Glomerular visceral epithelial cell (primary cell): ENCODE results near the gene HDAC9.

Experiments
- DNase-seq: peaks from one replicate; pipeline ENCODE4 v3.0.0-alpha.2; 2016; ENCODE audit errors: extremely low spot score

Gene HDAC9

DNA sequence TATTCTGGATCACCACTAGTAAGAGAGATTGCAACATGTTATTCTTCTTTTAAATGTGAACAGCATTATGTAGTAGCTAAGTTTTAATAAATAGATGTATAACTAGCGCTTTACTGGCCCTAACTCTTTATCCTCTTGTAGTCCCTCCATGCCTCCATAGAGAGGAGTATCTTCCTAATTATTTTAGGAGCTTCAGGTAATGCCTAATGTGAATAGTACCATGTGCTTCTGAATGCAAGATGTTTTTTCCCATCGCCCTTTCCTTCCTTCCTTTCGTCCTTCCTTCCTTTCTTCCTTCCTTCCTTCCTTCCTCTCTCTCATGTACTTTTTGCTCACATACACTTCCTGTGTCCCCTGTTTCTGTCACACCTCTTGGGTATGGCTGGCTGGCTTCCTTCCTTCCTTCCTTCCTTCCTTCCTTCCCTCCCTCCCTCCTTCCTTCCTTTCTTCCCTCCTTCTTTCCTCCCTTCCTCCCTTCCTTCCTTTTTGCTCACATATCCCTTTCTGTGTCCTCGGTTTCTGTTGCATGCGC lies 290.7 kb downstream of the HDAC9 start:
- no peak for DNase-seq

DNA sequence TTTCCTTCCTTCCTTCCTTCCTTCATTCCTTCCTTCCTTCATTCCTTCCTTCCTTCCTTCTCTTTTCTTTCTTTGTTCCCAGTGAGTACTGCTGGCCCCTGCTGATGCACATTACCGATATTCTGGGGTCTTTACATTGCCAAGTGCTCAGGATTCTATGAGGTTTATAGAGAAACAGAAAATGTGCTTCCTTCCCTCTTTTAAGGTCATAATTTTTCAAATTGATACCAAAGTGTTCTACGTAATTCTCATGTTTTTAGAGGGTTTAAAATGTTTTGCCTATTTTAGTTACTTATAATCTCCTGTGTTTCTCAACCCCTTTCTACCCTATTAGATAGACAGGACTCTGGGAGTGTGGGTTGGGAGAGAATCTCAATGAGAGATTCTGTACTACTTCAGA lies 291.2 kb downstream of the HDAC9 start:
- DNase-seq = no peak

DNA sequence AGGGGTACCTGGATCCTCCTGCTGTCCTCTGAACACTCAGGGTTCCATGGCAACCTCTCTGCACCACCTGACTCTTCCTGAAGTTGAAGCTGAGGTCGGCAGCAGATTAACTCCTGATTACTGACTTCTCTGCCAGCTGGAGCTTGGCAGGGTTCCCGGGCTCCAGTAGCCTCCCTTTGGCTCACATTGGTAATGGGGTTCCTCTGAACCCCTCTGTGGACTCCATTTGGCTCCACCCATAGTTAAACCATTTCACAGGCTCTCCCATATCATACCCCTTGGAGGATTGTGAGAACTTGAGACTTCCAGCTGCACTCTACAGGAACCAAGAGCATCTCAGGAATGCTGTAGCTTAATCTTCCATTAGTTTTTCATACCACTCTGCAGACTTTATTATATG lies 292.5 kb downstream of the HDAC9 start:
- no peak for DNase-seq

DNA sequence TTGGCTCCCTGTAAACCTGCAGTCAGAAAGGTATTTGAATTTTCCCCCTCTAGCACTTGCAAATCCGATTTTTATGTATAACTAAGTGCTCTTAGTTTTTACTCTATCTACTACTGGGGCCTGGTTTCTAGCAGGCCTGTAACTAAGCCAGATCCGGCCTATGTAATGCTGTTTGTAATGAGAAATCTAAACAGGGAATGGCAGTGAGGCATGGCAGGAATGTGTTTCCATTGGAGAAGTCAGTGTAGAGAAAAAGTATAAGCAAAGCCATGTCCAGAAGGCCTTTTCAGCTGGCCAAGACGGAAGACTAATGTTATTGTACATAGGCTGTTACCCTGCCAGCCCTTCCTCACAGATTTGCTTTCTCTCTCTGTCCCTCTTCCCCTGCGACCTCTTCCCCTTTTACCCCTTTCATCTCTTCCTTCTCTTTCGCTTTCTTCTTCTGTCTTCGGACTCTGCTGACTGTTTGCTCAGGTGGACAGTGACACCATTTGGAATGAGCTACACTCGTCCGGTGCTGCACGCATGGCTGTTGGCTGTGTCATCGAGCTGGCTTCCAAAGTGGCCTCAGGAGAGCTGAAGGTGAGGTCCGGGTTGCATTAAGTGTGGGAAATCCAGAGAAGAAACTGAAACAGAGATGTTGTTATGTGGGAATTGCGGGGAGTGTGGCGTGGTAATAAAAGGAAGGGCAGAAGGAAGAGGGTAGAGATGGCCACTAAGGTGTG lies 297.5 kb downstream of the HDAC9 start:
- DNase-seq = no peak

DNA sequence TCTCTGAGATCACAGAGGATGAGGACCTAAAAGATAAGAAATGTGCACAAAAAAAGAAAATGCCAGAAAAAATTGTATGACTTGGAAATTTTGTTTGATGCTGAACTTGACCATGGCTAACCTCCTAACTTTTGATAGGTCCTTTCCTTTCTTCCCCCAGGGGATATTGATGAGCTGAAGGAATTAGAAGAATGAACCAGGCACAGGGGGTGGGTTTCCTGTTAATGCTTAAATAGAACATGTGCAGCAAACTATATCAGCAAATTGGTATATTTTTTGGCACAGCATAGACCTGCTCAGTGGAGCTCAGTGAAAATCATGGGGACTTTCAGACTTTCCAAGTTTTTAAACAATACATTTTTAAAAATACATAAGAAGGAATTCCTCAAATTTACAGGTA lies 300.7 kb downstream of the HDAC9 start:
- no peak for DNase-seq

DNA sequence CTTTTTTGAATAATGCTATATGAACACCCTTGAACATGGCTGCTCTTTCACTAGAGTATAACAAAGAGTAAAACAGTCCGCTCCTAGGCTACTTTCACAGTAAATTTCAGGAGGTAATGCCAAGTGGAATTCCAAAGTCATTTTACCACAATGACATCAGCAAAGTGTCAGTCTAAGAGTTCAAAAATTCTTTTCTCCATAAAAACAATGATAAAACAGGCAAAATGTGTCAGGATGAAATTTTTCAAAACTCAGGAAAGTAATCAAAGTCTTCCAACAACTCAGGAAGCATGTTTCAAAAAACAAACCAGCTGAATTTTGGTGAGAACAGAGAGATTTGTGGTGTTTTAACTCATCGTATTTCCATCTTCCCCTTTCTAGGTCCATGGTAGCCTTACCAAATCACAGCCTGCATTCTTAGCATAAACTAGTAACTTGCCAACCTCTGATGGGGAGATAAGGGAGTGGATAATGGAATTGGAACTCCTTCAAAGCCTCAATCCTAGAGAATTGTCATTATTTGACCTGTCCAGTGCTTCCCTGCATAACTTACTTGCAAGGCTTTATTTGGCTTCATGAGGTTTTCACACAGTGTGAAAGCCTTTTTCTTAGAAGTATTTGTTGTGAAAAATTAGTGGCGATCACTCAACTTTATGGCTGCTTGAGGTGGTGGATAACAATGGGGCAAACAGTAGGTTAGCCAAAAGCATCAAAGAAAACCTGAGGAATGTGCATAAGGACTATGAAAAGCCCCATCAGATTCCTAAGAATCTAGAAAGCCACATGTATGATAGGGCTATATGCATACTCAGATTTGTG lies 302.7 kb downstream of the HDAC9 start:
- no peak for DNase-seq

DNA sequence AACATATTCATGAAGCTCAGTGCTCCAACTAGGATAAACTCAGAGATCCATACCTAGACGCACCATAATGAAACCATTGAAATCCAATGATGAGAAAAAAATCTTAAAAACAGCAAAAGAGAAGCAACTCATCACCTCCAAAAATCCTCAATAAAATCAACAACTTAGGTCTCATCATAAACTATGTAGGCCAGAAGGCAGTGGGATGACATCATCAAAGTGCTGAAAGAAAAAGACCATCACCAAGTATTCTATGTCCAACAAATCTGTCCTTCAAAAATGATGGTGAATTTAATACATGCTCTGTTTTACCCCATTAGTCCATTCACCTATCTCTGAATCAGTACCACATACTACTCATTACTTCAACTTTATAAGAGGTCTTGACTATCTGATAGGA lies 304.4 kb downstream of the HDAC9 start:
- no peak for DNase-seq

DNA sequence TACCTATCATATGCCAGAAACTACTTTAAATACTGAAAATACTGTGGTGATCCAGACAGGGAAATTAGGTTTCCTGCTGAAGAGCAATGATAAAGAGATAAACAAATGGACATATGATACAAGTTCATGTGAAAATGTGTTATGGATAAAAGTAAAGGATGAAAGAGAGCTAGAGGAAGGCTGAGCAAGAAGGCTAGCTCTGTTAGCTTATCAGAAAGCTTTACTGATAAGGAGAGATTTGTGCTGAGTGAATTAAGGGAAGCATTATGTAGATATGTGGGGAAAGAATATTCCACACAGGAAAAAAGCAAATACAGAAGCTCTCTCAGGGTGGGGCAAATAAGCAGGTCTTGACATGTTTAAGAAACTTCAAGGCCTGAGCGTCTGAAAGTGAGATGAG lies 308.4 kb downstream of the HDAC9 start:
- DNase-seq = no peak

DNA sequence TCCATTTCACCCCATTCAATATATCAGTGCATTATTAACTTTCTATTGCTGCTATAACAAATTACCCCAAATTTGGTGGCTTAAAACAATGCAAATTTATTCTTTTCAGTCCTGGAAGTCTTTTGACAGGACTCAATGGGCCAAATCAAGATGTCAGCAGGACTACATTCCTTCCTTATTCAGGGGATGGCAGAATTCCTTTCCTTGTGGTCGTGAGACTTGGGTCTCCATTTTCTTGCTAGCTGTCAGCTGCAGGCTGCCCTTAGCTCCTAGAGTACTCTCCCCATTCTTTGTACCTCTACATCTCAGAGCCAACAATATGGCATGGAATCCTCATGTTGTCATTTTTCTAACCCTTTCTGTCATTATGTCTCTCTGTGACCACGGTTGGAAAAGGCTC lies 310.6 kb downstream of the HDAC9 start:
- DNase-seq = no peak

DNA sequence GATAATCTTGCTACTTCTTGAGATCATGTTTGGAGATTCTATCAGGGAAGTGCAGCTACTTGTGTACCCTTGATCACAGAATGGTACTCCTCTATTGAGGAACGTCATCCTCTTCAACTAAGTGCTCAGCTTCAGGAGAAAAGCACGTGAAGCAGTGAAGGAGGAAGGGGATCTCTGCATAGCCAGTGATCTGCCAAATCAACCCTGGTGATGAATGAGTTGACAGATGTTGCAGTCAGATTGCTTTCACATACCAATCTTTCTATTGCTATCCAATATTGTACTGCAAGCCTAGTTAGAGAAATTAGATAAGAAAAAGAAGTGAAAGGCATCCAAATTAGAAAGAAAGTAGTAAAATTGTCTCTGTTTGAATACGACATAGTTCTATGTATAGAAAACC lies 312.5 kb downstream of the HDAC9 start:
- DNase-seq = no peak

DNA sequence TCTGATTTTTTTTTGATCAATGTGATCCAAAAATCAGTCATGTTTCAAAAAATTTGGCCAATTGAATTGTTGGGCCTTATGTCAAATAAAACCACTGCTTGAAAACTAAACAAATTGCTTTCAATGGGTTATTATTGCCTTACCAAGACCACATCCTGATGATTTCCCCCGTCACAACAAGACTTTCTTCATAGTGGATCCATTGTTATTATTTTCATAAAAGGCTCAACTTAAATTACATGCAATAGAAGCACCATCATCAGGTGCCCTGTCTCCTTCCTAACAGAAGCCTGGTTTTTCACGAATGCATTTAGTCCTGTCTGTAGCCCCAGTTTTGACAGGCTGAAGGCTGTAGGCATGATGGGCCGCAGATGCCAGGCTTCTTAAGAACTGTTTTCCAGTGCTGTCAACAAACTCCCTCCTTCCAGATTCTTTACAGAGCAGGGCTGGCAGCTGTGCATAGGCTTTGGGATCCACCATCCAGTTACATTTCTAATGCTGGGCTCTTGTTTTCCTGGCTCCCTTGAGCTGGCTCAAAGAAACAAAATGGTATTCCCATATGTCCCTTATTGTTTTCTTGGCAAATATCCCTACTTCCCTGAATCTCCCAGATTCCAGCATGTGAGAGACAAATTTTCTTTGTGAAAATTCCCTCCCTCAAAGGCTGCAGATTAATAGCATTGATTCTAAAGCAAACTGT lies 319.9 kb downstream of the HDAC9 start:
- no peak for DNase-seq

DNA sequence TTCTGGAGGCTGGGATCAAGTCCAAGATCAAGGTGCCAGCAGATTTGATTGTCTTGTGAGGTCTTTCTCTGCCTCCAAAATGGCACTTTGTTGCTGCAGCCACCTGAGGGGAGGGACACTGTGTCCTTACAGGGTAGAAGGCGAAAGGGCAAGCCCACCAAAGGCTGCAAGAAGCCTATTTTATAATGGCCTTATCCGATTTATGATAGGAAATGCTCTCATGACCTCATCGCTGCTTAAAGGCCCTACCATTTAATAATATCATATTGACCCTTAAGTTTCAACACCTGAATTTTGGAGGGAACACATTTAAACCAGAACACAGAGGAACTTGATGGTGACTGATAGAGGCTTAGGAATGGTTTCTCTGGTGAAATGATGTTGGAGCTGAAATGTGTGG lies 325.4 kb downstream of the HDAC9 start:
- DNase-seq = no peak

DNA sequence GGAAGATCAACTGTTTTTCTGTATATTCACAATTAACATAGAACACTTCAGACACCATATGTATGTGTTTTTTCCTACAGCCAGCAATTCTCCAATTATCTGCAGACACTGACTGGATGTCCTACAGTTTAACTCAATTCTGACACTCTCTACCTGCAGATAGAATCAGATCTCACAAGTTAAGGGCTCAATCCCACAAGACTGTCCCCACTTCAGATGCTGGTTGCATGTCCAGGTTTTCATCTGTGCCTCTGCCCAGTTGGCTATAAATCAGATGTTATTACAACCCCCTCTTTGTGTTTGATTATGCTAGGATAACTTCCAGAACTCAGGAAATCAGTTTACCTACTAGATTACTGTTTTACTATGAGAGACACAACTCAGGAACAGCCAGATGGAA lies 326.0 kb downstream of the HDAC9 start:
- no peak for DNase-seq

DNA sequence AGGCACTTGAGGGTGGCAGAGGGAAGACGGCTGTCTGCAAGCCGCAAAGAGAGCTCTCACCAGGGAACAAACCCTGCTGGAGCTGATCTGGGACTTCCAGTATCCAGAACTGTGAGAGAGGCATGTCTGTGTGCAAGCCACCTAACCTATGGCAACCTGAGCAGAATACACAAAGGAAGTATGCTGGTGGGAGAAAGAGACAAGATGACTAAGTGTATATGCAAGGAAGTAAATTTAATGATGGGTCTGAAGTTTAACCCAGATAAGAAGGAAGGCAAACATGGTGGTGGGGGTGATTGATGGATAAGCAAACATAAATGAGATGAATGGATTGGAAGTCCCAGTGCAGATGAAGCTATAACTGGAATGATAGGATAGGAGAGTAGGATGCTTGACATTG lies 328.6 kb downstream of the HDAC9 start:
- no peak for DNase-seq

DNA sequence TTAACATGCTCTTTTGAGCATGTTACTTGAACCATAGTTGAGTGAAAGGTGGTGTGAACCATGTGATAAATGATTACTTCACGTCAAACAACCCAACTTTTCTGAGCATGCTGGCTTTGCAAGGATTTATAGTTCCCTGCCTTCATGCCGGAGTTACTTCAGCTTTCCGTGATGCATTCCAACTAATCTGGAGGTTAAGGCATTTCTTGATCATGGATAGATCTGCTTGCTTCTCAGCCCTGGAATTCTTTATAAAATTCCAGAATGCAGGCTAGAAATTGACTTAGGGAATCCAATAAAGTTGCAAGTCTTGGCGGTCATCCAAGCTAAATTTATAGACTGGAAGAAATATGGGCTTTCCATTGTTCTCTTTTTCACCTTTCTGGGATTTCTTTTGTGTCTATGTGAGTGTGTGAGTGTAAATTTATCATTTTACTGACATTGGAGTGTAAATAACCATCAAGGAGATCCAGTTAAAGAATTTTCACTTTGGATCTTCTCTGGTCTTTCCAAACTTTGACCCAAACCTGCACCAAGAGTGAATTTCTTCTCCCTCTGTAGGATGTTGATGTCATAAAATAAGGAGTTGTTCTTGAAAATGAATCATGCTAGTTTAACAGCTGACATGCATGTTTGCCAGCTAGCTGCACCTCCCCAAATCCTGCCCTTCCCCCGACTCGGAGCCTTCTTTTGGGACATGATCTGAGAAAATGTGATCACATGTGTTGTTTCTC lies 332.9 kb downstream of the HDAC9 start:
- no peak for DNase-seq

DNA sequence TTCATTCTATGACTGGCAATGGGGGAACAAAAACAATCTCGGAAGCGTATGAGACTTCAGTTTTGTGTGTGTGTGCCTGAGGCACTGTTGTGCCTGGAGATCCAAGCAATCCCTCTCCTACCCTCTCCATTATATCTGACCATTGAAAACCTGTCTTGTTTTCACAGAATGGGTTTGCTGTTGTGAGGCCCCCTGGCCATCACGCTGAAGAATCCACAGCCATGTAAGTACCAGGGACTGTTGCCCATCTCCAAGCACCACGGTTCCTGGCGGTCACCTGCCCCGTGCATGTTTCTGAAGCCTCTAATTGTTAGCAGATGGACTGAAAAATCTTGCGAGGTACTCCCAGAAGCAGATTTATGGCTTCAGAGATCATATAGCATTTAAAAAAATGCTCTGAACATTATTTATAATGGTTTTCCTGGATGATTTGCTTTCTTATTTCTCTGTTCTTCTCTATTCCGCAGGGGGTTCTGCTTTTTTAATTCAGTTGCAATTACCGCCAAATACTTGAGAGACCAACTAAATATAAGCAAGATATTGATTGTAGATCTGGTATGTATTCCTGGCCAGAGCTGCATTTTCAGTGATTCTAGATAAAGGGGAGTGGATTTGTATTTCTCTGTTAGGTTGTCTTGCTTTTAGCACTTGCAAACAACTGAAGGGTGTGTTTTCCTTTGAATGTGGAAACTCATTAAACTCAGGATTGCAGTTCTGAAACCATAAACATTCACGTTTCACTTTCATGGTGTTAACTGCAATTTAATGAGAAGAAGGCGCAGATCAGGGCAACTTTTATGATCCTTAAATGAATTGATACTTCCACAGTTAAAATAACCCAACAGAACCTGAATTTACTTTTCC lies 333.7 kb downstream of the HDAC9 start:
- DNase-seq = no peak

DNA sequence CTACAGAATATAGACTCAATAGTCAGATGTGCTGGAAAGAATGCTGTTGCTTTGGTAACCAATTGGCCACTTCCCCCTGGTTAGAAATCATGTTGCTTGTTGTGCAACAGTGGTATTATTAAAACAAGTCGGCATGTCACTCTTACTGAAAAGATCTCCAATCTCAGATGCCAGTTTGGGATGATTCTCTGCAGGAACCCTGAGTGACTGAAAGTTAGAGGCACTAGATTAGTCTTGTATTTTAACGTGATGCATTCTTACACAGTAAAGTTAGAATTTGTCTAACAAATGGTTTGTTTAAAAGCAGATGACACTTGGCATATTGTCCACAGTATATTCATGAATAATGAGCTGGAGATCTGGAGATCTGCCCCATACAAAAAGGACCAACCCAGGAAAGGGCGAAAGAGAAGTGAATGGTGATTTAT lies 334.3 kb downstream of the HDAC9 start:
- no peak for DNase-seq

DNA sequence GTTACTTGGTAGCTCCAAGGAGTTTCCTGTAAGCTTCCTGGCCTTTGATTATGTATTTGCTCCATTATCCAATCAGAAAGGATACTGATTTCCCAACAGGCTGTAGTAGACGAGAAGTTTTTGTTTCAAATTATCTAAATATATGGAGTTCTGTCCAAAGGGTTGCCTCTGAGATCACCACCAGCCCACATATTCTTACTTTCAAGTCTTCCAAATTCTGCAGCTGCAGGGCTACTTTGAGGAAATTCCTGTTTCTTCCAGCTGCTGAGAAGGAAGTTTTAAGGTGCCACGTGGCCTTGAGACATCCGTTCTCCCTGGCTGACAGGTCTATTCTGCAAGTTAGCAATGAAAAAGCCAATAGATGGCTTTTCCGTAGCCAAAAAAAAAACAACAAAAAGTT lies 335.9 kb downstream of the HDAC9 start:
- DNase-seq = no peak

DNA sequence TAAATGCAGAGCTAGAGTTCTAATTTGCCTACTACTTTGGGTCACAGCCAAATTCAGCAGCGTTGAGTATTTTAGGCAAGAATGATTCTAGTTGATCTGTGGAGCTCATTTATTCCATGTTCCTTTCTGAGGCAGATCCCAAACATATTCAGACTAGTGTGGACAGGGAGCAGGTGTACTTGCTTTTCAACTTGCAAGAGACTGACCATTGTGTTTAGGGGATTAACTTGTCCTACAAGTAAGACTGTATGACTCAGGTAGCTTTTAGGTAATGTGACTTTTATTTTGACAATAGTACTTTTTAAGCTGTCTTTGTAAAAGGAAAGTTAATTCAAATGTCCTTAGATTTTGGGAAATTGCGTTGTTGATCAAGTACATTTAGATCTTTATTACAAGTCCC lies 336.4 kb downstream of the HDAC9 start:
- no peak for DNase-seq

DNA sequence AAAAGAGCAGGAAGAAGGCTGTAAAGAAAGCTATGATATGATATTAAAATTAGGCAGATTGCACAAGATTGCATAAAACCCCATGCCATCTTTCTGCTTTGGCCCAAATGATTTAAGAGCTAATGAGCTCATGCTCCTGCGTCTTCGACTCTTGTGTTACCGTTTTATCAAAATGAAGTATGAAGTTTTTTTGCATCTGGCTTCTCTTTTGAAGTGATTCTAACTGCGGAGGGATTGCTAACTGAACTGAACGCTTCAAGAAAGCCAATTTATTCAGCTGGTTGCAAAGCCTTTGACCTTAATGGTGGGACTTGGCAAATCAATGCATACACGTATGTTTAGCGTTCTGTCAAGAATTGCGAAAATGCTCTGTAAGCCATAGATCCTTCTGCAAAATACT lies 339.0 kb downstream of the HDAC9 start:
- DNase-seq = no peak
